CD4-positive, alpha-beta T cell treated with Interleukin-15 for 4 hours (primary cell): Measurements from ENCODE around the gene MAML3.
A peak's percentile ranks its signal among the peaks of the same experiment; 100 is the strongest.

ENCODE experiments used
- DNase-seq: peaks from one replicate; pipeline ENCODE4 v3.0.0-alpha.2; 2020; ENCODE audit warnings: low spot score

MAML3 gene

GRCh38 chr4:140071806-140072205 lies 82.2 kb downstream of the MAML3 start:
- DNase-seq, result peak; percentile 55

- no peak for DNase-seq
Measured at GRCh38 chr4:140070973-140071372, 83.0 kb downstream of the MAML3 start.

- DNase-seq, result no peak
Measured at GRCh38 chr4:140070366-140070765, 83.6 kb downstream of the MAML3 start.

GRCh38 chr4:140069066-140069465 lies 84.9 kb downstream of the MAML3 start:
- DNase-seq, result no peak

- DNase-seq, result no peak
Measured at GRCh38 chr4:140068271-140068670, 85.7 kb downstream of the MAML3 start.

- no peak for DNase-seq
Measured at GRCh38 chr4:140066031-140066930, 87.7 kb downstream of the MAML3 start.

GRCh38 chr4:140065393-140065792 lies 88.6 kb downstream of the MAML3 start:
- no peak for DNase-seq

- no peak for DNase-seq
Measured at GRCh38 chr4:140061659-140062289, 92.2 kb downstream of the MAML3 start.

- no peak for DNase-seq
Measured at GRCh38 chr4:140061194-140061593, 92.8 kb downstream of the MAML3 start.

- no peak for DNase-seq
Measured at GRCh38 chr4:140059159-140059558, 94.8 kb downstream of the MAML3 start.

GRCh38 chr4:140057701-140058100 lies 96.3 kb downstream of the MAML3 start:
- no peak for DNase-seq

GRCh38 chr4:140056015-140056414 lies 98.0 kb downstream of the MAML3 start:
- DNase-seq, result no peak

- no peak for DNase-seq
Measured at GRCh38 chr4:140054861-140055260, 99.1 kb downstream of the MAML3 start.

GRCh38 chr4:140053185-140053584 lies 100.8 kb downstream of the MAML3 start:
- no peak for DNase-seq

- peak; percentile 36 for DNase-seq
Measured at GRCh38 chr4:140052050-140052449, 101.9 kb downstream of the MAML3 start.

- DNase-seq, result no peak
Measured at GRCh38 chr4:140049849-140050637, 103.9 kb downstream of the MAML3 start.

- DNase-seq, result peak; percentile 30
Measured at GRCh38 chr4:140049024-140049848, 104.7 kb downstream of the MAML3 start.

- DNase-seq, result no peak
Measured at GRCh38 chr4:140048419-140048995, 105.5 kb downstream of the MAML3 start.

GRCh38 chr4:140047786-140048185 lies 106.2 kb downstream of the MAML3 start:
- no peak for DNase-seq

- no peak for DNase-seq
Measured at GRCh38 chr4:140047017-140047640, 106.9 kb downstream of the MAML3 start.

- no peak for DNase-seq
Measured at GRCh38 chr4:140046543-140046942, 107.4 kb downstream of the MAML3 start.
